H1 (cell line): Measurements from ENCODE around the gene USP3. TPM values are rescaled to one million over a fixed set of nuclear protein-coding genes. Genes with fewer than 3 reads are reported as not detected.

ENCODE experiments used
- CTCF ChIA-PET: fragments of 300-600 bp; sonication (Branson Sonifier 250); formaldehyde crosslinking; loops from one replicate; lab custom pipeline; 2021; ENCODE audit not compliant: partially characterized antibody; lab: Charles Lee
- POLR2A ChIA-PET: fragments of 300-600 bp; sonication (Branson Sonifier 250); formaldehyde crosslinking; loops from one replicate; lab custom pipeline; 2021; ENCODE audit warnings: inconsistent platforms; ENCODE audit not compliant: partially characterized antibody; lab: Charles Lee
- DNase-seq, 2 experiments: peaks; one replicate each; pipeline versions ENCODE4 v3.0.0 to v3.0.0-alpha.2; 2010 to 2022; ENCODE audit warnings: low spot score in 2 of 2, low read depth in 1 of 2, mixed read lengths in 1 of 2
- FAIRE-seq: peaks from 2 replicates; lab custom pipeline; 2011; peaks lifted over from hg19 to GRCh38; lab: Jason Lieb, UNC
- H2AFZ ChIP-seq: 2 replicates; pipeline ENCODE4 v1.8.1; 2012; ENCODE audit warnings: low read length, inconsistent platforms
- H2AK5ac ChIP-seq: 2 replicates; pipeline ENCODE4 v1.6.1; 2013; ENCODE audit warnings: low read depth, low read length
- H2BK120ac ChIP-seq: replicated peaks from 2 replicates; pipeline ENCODE3; 2013; ENCODE audit warnings: low read depth, low read length, inconsistent platforms
- H2BK12ac ChIP-seq: 2 replicates; pipeline ENCODE4 v1.6.1; 2013; ENCODE audit warnings: low read depth, low read length
- H2BK15ac ChIP-seq: 2 replicates; pipeline ENCODE4 v1.6.1; 2013; ENCODE audit warnings: low read length
- H2BK20ac ChIP-seq: 2 replicates; pipeline ENCODE4 v1.6.1; 2013; ENCODE audit warnings: low read length
- H2BK5ac ChIP-seq: 2 replicates; pipeline ENCODE4 v1.6.1; 2013; ENCODE audit warnings: low read depth, low read length
- H3K14ac ChIP-seq: 2 replicates; pipeline ENCODE4 v1.6.1; 2013; ENCODE audit warnings: inconsistent platforms; ENCODE audit not compliant: insufficient read length
- H3K18ac ChIP-seq: 2 replicates; pipeline ENCODE4 v1.6.1; 2013; ENCODE audit warnings: low read length; ENCODE audit errors: extremely low read depth
- H3K23ac ChIP-seq: 2 replicates; pipeline ENCODE4 v1.6.1; 2013; ENCODE audit warnings: inconsistent platforms; ENCODE audit not compliant: insufficient read length
- H3K23me2 ChIP-seq: 2 replicates; pipeline ENCODE4 v1.6.1; 2013; ENCODE audit warnings: low read depth, low read length
- H3K27ac ChIP-seq: 2 replicates; pipeline ENCODE4 v1.6.1; 2011; ENCODE audit warnings: low read depth, low read length, inconsistent platforms
- H3K27me3 ChIP-seq, 4 experiments: replicated peaks in 1 of 4; 1 replicate in 1 of 4; 2 replicates in 3 of 4; pipeline versions ENCODE4 v1.6.1 to v1.8.1; 2011 to 2013; ENCODE audit warnings: low read length in 3 of 4, mild to moderate bottlenecking in 3 of 4, inconsistent platforms in 2 of 4, mixed read lengths in 2 of 4, moderate library complexity in 1 of 4; ENCODE audit not compliant: control insufficient read depth in 3 of 4, insufficient read depth in 3 of 4; ENCODE audit errors: extremely low read depth in 1 of 4
- H3K36me3 ChIP-seq, 4 experiments: 2 replicates each; pipeline versions ENCODE4 v1.6.1 to v1.8.1; 2011 to 2013; ENCODE audit warnings: mild to moderate bottlenecking in 4 of 4, low read length in 3 of 4, moderate library complexity in 2 of 4, control low read depth in 1 of 4, inconsistent platforms in 1 of 4; ENCODE audit not compliant: insufficient read depth in 4 of 4, control insufficient read depth in 2 of 4
- H3K4ac ChIP-seq: replicated peaks from 2 replicates; pipeline ENCODE3; 2013; ENCODE audit warnings: low read length, low read depth, mixed read lengths, inconsistent platforms; ENCODE audit not compliant: insufficient read length
- H3K4me1 ChIP-seq, 4 experiments: replicated peaks in 1 of 4; 1 replicate in 1 of 4; 2 replicates in 3 of 4; pipeline versions ENCODE4 v1.6.1 to v1.8.1; 2011 to 2013; ENCODE audit warnings: low read length in 3 of 4, inconsistent platforms in 2 of 4, mixed read lengths in 1 of 4; ENCODE audit not compliant: insufficient read depth in 4 of 4, control insufficient read depth in 3 of 4
- H3K4me2 ChIP-seq, 2 experiments: 2 replicates each; pipeline versions ENCODE4 v1.6.1 to v1.8.1; 2011 to 2013; ENCODE audit warnings: low read depth in 2 of 2, low read length in 2 of 2, control low read depth in 1 of 2, inconsistent platforms in 1 of 2, mild to moderate bottlenecking in 1 of 2; ENCODE audit not compliant: insufficient read depth in 1 of 2
- H3K4me3 ChIP-seq, 4 experiments: fragments of 200-600, 300-600 bp in 1 of 4; sonication (generic), shearing (Covaris generic), sonication (Bioruptor Twin) in 1 of 4; 2 replicates each; pipeline versions ENCODE4 v1.5.1 to v1.8.1; 2011 to 2016; ENCODE audit warnings: low read length in 4 of 4, low read depth in 3 of 4, control low read depth in 2 of 4, inconsistent platforms in 2 of 4, mild to moderate bottlenecking in 2 of 4, mixed read lengths in 1 of 4, moderate library complexity in 1 of 4; ENCODE audit not compliant: insufficient read depth in 2 of 4; ENCODE audit errors: extremely low read depth in 1 of 4
- H3K56ac ChIP-seq: replicated peaks from 2 replicates; pipeline ENCODE3; 2013; ENCODE audit warnings: low read depth, mild to moderate bottlenecking, mixed read lengths, low read length, inconsistent platforms; ENCODE audit not compliant: insufficient read length
- H3K79me1 ChIP-seq: 2 replicates; pipeline ENCODE4 v1.6.1; 2013; ENCODE audit warnings: low read depth, low read length, control low read depth
- H3K79me2 ChIP-seq, 2 experiments: 2 replicates each; pipeline versions ENCODE4 v1.6.1 to v1.8.1; 2012 to 2013; ENCODE audit warnings: low read length in 2 of 2, mild to moderate bottlenecking in 2 of 2, inconsistent platforms in 1 of 2; ENCODE audit not compliant: insufficient read depth in 2 of 2, control insufficient read depth in 1 of 2
- H3K9ac ChIP-seq, 4 experiments: replicated peaks in 1 of 4; 1 replicate in 1 of 4; 2 replicates in 3 of 4; pipeline versions ENCODE4 v1.6.1 to v1.8.1; 2011 to 2013; ENCODE audit warnings: low read depth in 3 of 4, low read length in 3 of 4, control low read depth in 2 of 4, mild to moderate bottlenecking in 2 of 4, moderate library complexity in 2 of 4, inconsistent platforms in 1 of 4; ENCODE audit errors: extremely low read depth in 1 of 4
- H3K9me3 ChIP-seq, 2 experiments: 2 replicates each; pipeline versions ENCODE4 v1.6.1 to v1.8.1; 2012 to 2013; ENCODE audit warnings: mild to moderate bottlenecking in 2 of 2, moderate library complexity in 2 of 2, control low read depth in 1 of 2, inconsistent platforms in 1 of 2, low read depth in 1 of 2, low read length in 1 of 2, mixed read lengths in 1 of 2; ENCODE audit not compliant: insufficient read depth in 2 of 2
- H4K20me1 ChIP-seq, 2 experiments: replicated peaks in 1 of 2; 2 replicates each; pipeline versions ENCODE3 to v1.8.1; 2011 to 2013; ENCODE audit warnings: inconsistent platforms in 2 of 2, low read length in 2 of 2, mild to moderate bottlenecking in 1 of 2; ENCODE audit not compliant: insufficient read depth in 2 of 2, control insufficient read depth in 1 of 2
- H4K5ac ChIP-seq: 2 replicates; pipeline ENCODE4 v1.6.1; 2013; ENCODE audit warnings: low read length, low read depth, mixed read lengths, inconsistent platforms; ENCODE audit not compliant: insufficient read length
- H4K8ac ChIP-seq: 2 replicates; pipeline ENCODE4 v1.8.0; 2013; ENCODE audit warnings: mild to moderate bottlenecking, moderate library complexity, low read length, inconsistent platforms; ENCODE audit not compliant: insufficient read depth; ENCODE audit errors: extremely low read depth
- H4K91ac ChIP-seq: replicated peaks from 2 replicates; pipeline ENCODE3; 2013; ENCODE audit warnings: low read length, mixed read lengths, inconsistent platforms; ENCODE audit not compliant: insufficient read length
- CBX5 ChIP-seq: fragments of 300-800, 300-1000 bp; sonication (generic); IDR thresholded peaks from 2 replicates; pipeline ENCODE4 v1.7.1; 2016; ENCODE audit warnings: antibody characterized with exemption, low read length, low read depth
- CREB1 ChIP-seq: IDR thresholded peaks from 2 replicates; pipeline ENCODE4 v1.6.1; 2012; ENCODE audit warnings: inconsistent platforms
- CTBP2 ChIP-seq: IDR thresholded peaks from 2 replicates; pipeline ENCODE4 v1.7.0; 2011; ENCODE audit warnings: borderline replicate concordance, mild to moderate bottlenecking, moderate library complexity, mixed read lengths, low read length; ENCODE audit not compliant: insufficient read depth, insufficient read length
- CTCF ChIP-seq, 3 experiments: IDR thresholded peaks; 1 replicate in 2 of 3; 2 replicates in 1 of 3; pipeline versions ENCODE4 v1.5.1 to v1.6.1; 2011; ENCODE audit warnings: low read length in 3 of 3, mild to moderate bottlenecking in 3 of 3, inconsistent platforms in 2 of 3, low read depth in 1 of 3, moderate library complexity in 1 of 3; ENCODE audit not compliant: insufficient read depth in 1 of 3; ENCODE audit errors: control extremely low read depth in 1 of 3
- EP300 ChIP-seq, 2 experiments: IDR thresholded peaks; 1 replicate in 1 of 2; 2 replicates in 1 of 2; pipeline ENCODE4 v1.6.1; 2011 to 2012; ENCODE audit warnings: low read depth in 2 of 2, low read length in 2 of 2, mild to moderate bottlenecking in 2 of 2, borderline replicate concordance in 1 of 2, inconsistent platforms in 1 of 2, moderate library complexity in 1 of 2
- KDM1A ChIP-seq: fragments of 200-600, 300-600 bp; sonication (generic); IDR thresholded peaks from 2 replicates; pipeline ENCODE4 v1.7.1; 2016; ENCODE audit warnings: mild to moderate bottlenecking, low read length, borderline replicate concordance
- KDM5A ChIP-seq: fragments of 200-600 bp; IDR thresholded peaks from 2 replicates; pipeline ENCODE4 v1.7.1; 2012; ENCODE audit warnings: mild to moderate bottlenecking, low read length, inconsistent platforms, mixed read lengths
- MAX ChIP-seq: IDR thresholded peaks from 2 replicates; pipeline ENCODE4 v1.6.1; 2012; ENCODE audit warnings: inconsistent platforms
- NANOG ChIP-seq: IDR thresholded peaks from 2 replicates; pipeline ENCODE4 v1.6.1; 2011; ENCODE audit warnings: low read length, low read depth, mild to moderate bottlenecking, inconsistent platforms; ENCODE audit not compliant: insufficient read depth, poor library complexity, severe bottlenecking
- POLR2A ChIP-seq, 2 experiments: IDR thresholded peaks; 1 replicate in 1 of 2; 2 replicates in 1 of 2; pipeline ENCODE4 v1.6.1; 2011; ENCODE audit warnings: low read depth in 2 of 2, low read length in 2 of 2, mild to moderate bottlenecking in 2 of 2; ENCODE audit errors: control extremely low read depth in 1 of 2
- SIX5 ChIP-seq: IDR thresholded peaks from 2 replicates; pipeline ENCODE4 v1.6.1; 2011; ENCODE audit warnings: mild to moderate bottlenecking, low read depth, low read length
- WGBS, 2 experiments: shearing (Covaris generic) in 1 of 2; methylation state at CpG; one replicate each; pipeline versions ENCODE4 v1.1.6 to v1.1.7; 2013 to 2015; ENCODE audit warnings: low lambda C conversion rate in 2 of 2, mixed read lengths in 2 of 2, inconsistent platforms in 1 of 2, low coverage in 1 of 2, missing lambda C conversion rate in 1 of 2; ENCODE audit not compliant: insufficient replicate concordance in 2 of 2, insufficient coverage in 1 of 2, insufficient read length in 1 of 2; ENCODE audit errors: extremely low coverage in 1 of 2, missing lambda C conversion rate in 1 of 2; 5-methylcytosine and 5-hydroxymethylcytosine counted together
- polyA plus RNA-seq, 7 experiments: library from polyadenylated mRNA; depleted of rRNA in 3 of 7; stranded (reverse) in 5 of 7; unstranded in 2 of 7; fragments of >200 nt in 5 of 7; fragments of 200-250 nt in 2 of 7; gene quantifications; 1 replicate in 5 of 7; 2 replicates in 1 of 7; 4 replicates in 1 of 7; pipeline versions ENCODE4 v1.2.1 to v1.2.3, GENCODE V29; 2011 to 2013; ENCODE audit warnings: missing spikeins in 2 of 7, mixed read lengths in 2 of 7
- total RNA-seq: library from RNA; stranded (reverse); fragmentation: NEBNext Ultra II Directional; extraction: Animal tissue kit (Norgen Biotek cat#: 25700); gene quantifications from 2 replicates; pipeline ENCODE4 v1.2.1, GENCODE V29; 2021

Gene USP3
- total and polyA plus RNA-seq, 2 of the 8 experiments (the other 6 are each of a cell fraction or from before 2014, with no cell fraction given): 15.5 to 16.2 TPM

GRCh38 chr15:63612300-63612699 lies 107.9 kb downstream of the USP3 start:
- H4K5ac ChIP-seq: no peak overlapping the region
- no peak overlapping the region for H3K4ac ChIP-seq
- H3K79me2 ChIP-seq: no peaks in the 10 kb centered on the region
- no peaks in the 10 kb centered on the region for H4K20me1 ChIP-seq
- no peaks in the 10 kb centered on the region for H3K27me3 ChIP-seq
- H3K56ac ChIP-seq: no peak overlapping the region
- no peak overlapping the region for H4K8ac ChIP-seq
- CTCF ChIA-PET: interaction anchor here (1.1 to 3.5 kb wide), 5 partner anchors 11 to 466 kb away, joined by 3 to 37 read pairs (median 3); no protein-coding TSS in a partner anchor
- peaks cover 7 to 30% (median 10%) of the 10 kb centered on the region in 4 experiments; a peak in 6 of 8 replicates for H3K36me3 ChIP-seq
- no peak overlapping the region for H2AFZ ChIP-seq
- H2AK5ac ChIP-seq: no peak overlapping the region
- no peak for FAIRE-seq
- no peaks in the 10 kb centered on the region for H3K79me1 ChIP-seq
- H2BK12ac ChIP-seq: no peak overlapping the region
- no peak overlapping the region for H3K18ac ChIP-seq
- H3K14ac ChIP-seq: no peak overlapping the region
- H3K9me3 ChIP-seq: no peaks in the 10 kb centered on the region
- POLR2A ChIA-PET: interaction anchor here (1.8 kb wide), 1 partner anchor 12 kb away, joined by 5 read pairs; no protein-coding TSS in a partner anchor
- H3K23me2 ChIP-seq: no peaks in the 10 kb centered on the region
- no peak for DNase-seq
- H3K9ac ChIP-seq: no peak overlapping the region
- no peak overlapping the region for H3K27ac ChIP-seq
- H2BK15ac ChIP-seq: no peak overlapping the region
- H2BK5ac ChIP-seq: no peak overlapping the region
- H2BK120ac ChIP-seq: no peak overlapping the region
- 93% methylated on average over 15 of the region's 15 CpGs; no CpG with 5 or more reads in 1 of the 2 experiments for WGBS, 2 experiments
- no peaks in the 10 kb centered on the region for H3K4me1 ChIP-seq
- H4K91ac ChIP-seq: no peak overlapping the region
- H3K4me2 ChIP-seq: no peak overlapping the region
- no peak overlapping the region for H3K23ac ChIP-seq
- no peak overlapping the region for H3K4me3 ChIP-seq
- no peak overlapping the region for H2BK20ac ChIP-seq
- no peak for TF ChIP-seq CTBP2
- TF ChIP-seq KDM1A: no peak
- no peak for TF ChIP-seq SIX5
- no peak for TF ChIP-seq KDM5A
- no peak for TF ChIP-seq POLR2A (IDR thresholded peaks at IDR 0.05; ENCODE audit: control extremely low read depth in 1 of 2, low read depth in 2 of 2, low read length in 2 of 2)
- TF ChIP-seq CTCF (IDR thresholded peaks at IDR 0.05; ENCODE audit: control extremely low read depth in 1 of 3, insufficient read depth in 1 of 3, low read depth in 1 of 3, low read length in 3 of 3): no peak
- no peak for TF ChIP-seq NANOG
- no peak for TF ChIP-seq EP300 (IDR thresholded peaks at IDR 0.05; ENCODE audit: borderline replicate concordance in 1 of 2, low read depth in 2 of 2, low read length in 2 of 2)
- TF ChIP-seq CBX5: no peak
- no peak for TF ChIP-seq MAX
- TF ChIP-seq CREB1: no peak
